ENCODE results near the gene STUM.

DNA sequence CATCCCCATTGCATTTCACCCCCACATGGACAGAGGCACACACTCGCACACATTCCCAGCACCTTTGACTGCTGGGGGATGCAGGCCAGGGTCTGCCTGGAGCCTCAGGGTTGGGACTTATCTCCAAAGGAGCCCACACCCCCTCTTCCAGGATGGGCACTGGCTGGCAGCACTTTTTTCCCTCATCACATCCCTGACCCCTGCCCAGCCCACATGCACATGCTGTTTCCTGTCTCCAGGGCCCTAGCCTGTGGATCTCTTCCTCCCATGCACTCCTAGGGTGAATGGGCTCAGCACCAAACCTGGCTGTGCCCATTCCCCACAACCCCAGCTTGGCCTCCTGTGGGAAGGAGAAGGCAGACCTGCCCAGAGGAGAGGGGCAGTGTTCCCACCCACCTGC is 59.3 kb downstream of the STUM start:
- TF ChIP-seq POLR2A (IDR thresholded peaks at IDR 0.05), result no peak
- TF ChIP-seq, protein P1, sequence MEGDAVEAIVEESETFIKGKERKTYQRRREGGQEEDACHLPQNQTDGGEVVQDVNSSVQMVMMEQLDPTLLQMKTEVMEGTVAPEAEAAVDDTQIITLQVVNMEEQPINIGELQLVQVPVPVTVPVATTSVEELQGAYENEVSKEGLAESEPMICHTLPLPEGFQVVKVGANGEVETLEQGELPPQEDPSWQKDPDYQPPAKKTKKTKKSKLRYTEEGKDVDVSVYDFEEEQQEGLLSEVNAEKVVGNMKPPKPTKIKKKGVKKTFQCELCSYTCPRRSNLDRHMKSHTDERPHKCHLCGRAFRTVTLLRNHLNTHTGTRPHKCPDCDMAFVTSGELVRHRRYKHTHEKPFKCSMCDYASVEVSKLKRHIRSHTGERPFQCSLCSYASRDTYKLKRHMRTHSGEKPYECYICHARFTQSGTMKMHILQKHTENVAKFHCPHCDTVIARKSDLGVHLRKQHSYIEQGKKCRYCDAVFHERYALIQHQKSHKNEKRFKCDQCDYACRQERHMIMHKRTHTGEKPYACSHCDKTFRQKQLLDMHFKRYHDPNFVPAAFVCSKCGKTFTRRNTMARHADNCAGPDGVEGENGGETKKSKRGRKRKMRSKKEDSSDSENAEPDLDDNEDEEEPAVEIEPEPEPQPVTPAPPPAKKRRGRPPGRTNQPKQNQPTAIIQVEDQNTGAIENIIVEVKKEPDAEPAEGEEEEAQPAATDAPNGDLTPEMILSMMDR (IDR thresholded peaks at IDR 0.05), result no peak

All from right lobe of liver (tissue), 4 donors.